Loucy (cell line): ENCODE results near the gene ITPRID2.
"Not testable (repeated sequence)": the region's sequence is repeated elsewhere in the genome, so short reads cannot be mapped to it uniquely, and the experiment has no call there.

ENCODE experiments used
- H2AFZ ChIP-seq: fragments of 200-600 bp; sonication (generic); 2 replicates; pipeline ENCODE4 v1.6.0; 2016; ENCODE audit warnings: antibody characterized with exemption, mild to moderate bottlenecking, low read length, moderate library complexity
- H3F3A ChIP-seq: fragments of 200-600 bp; 2 replicates; pipeline ENCODE4 v1.6.0; 2016; ENCODE audit warnings: antibody characterized with exemption, low read depth, mild to moderate bottlenecking
- H3K27me3 ChIP-seq: fragments of 200-600 bp; sonication (generic); 2 replicates; pipeline ENCODE4 v1.6.1; 2014; ENCODE audit warnings: low read length, mild to moderate bottlenecking; ENCODE audit not compliant: insufficient read depth, poor library complexity, severe bottlenecking
- H3K36me3 ChIP-seq: fragments of 200-600 bp; sonication (generic); 2 replicates; pipeline ENCODE4 v1.6.1; 2016; ENCODE audit warnings: low read length; ENCODE audit not compliant: insufficient read depth
- H3K4me1 ChIP-seq: fragments of 200-600 bp; sonication (generic); 2 replicates; pipeline ENCODE4 v1.5.1; 2014; ENCODE audit warnings: low read length, mild to moderate bottlenecking; ENCODE audit not compliant: insufficient read depth, poor library complexity, severe bottlenecking
- H3K4me2 ChIP-seq: fragments of 200-600 bp; sonication (generic); 2 replicates; pipeline ENCODE4 v1.6.0; 2014; ENCODE audit warnings: antibody characterized with exemption, low read length, low read depth, mild to moderate bottlenecking; ENCODE audit not compliant: poor library complexity, severe bottlenecking
- H3K4me3 ChIP-seq: fragments of 200-600 bp; sonication (generic); 2 replicates; pipeline ENCODE4 v1.5.1; 2014; ENCODE audit warnings: low read length, mild to moderate bottlenecking, mixed read lengths; ENCODE audit not compliant: poor library complexity, severe bottlenecking
- H3K79me2 ChIP-seq: fragments of 200-600 bp; sonication (generic); 2 replicates; pipeline ENCODE4 v1.6.1; 2014; ENCODE audit warnings: low read length; ENCODE audit not compliant: insufficient read depth
- H3K9ac ChIP-seq: fragments of 200-600 bp; sonication (generic); 2 replicates; pipeline ENCODE4 v1.6.0; 2014; ENCODE audit warnings: mild to moderate bottlenecking, low read depth, low read length, moderate library complexity; ENCODE audit not compliant: poor library complexity, severe bottlenecking
- H3K9me2 ChIP-seq: fragments of 200-600 bp; sonication (generic); replicated peaks from 2 replicates; pipeline ENCODE4 v1.6.1; 2016; ENCODE audit warnings: low read depth, low read length, mixed read lengths
- H3K9me3 ChIP-seq: fragments of 200-600 bp; sonication (generic); 2 replicates; pipeline ENCODE4 v1.6.1; 2014; ENCODE audit warnings: mild to moderate bottlenecking, antibody characterized with exemption, low read length, low read depth; ENCODE audit not compliant: insufficient read depth
- H4K20me1 ChIP-seq: fragments of 200-600 bp; sonication (generic); 2 replicates; pipeline ENCODE4 v1.6.0; 2014; ENCODE audit warnings: antibody characterized with exemption, low read length, mild to moderate bottlenecking; ENCODE audit not compliant: insufficient read depth, poor library complexity, severe bottlenecking
- EZH2phosphoT487 ChIP-seq: fragments of 200-600 bp; IDR thresholded peaks from 2 replicates; pipeline ENCODE4 v1.6.1; 2018; ENCODE audit warnings: antibody characterized with exemption, mild to moderate bottlenecking, moderate library complexity, borderline replicate concordance
- TF ChIP-seq, protein P1 (sequence below): fragments of 200-600 bp; sonication (generic); conservative IDR thresholded peaks from 2 replicates; pipeline ENCODE4 v1.5.1; 2014; ENCODE audit warnings: mild to moderate bottlenecking, antibody characterized with exemption, low read length

ITPRID2 gene

DNA sequence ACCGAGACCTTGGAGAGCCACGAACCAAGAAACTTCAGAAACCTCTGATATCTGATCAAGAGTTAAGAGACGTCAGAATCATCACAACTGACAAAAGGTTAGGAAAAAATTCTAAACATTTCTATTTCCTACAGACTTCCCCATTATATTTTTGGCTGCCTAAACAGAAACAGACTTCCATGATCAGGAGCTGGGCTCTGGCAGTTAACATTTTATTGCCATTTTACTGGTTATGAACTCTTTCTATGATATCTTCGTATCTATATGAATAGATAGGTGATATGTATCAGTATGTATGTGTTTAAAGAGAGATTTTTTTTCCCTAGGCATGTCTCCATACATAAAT is 63.0 kb downstream of the ITPRID2 start:
- Histone ChIP-seq H3K4me2 (peak overlapping the region; percentile 54), H3K27me3 (no peaks in the 10 kb centered on the region), H3K79me2 (no peaks in the 10 kb centered on the region), H3K36me3 (no peaks in the 10 kb centered on the region), H2AFZ (peak overlapping the region; percentile 61), H3K9ac (peak overlapping the region; percentile 66), H3K4me3 (peak overlapping the region; percentile 71), H3F3A (no peaks in the 10 kb centered on the region), H3K9me2 (no peaks in the 10 kb centered on the region), H4K20me1 (no peaks in the 10 kb centered on the region), H3K9me3 (no peaks in the 10 kb centered on the region), H3K4me1 (peaks cover 31% of the 10 kb centered on the region)
- TF ChIP-seq, protein P1, sequence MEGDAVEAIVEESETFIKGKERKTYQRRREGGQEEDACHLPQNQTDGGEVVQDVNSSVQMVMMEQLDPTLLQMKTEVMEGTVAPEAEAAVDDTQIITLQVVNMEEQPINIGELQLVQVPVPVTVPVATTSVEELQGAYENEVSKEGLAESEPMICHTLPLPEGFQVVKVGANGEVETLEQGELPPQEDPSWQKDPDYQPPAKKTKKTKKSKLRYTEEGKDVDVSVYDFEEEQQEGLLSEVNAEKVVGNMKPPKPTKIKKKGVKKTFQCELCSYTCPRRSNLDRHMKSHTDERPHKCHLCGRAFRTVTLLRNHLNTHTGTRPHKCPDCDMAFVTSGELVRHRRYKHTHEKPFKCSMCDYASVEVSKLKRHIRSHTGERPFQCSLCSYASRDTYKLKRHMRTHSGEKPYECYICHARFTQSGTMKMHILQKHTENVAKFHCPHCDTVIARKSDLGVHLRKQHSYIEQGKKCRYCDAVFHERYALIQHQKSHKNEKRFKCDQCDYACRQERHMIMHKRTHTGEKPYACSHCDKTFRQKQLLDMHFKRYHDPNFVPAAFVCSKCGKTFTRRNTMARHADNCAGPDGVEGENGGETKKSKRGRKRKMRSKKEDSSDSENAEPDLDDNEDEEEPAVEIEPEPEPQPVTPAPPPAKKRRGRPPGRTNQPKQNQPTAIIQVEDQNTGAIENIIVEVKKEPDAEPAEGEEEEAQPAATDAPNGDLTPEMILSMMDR: no peak; the same call in 1 of the 2 replicates
- TF ChIP-seq EZH2phosphoT487: no peak

GRCh38 chr2:181955010-181955409 is 63.5 kb downstream of the ITPRID2 start:
- H3K79me2 ChIP-seq: no peaks in the 10 kb centered on the region
- no peaks in the 10 kb centered on the region for H4K20me1 ChIP-seq
- no peaks in the 10 kb centered on the region for H3F3A ChIP-seq
- no peaks in the 10 kb centered on the region for H3K9me3 ChIP-seq
- H3K9ac ChIP-seq: peak overlapping the region; percentile 66
- H3K9me2 ChIP-seq: no peaks in the 10 kb centered on the region
- peak overlapping the region; percentile 54 for H3K4me2 ChIP-seq
- H3K27me3 ChIP-seq: no peaks in the 10 kb centered on the region
- peaks cover 36% of the 10 kb centered on the region for H3K4me1 ChIP-seq
- TF ChIP-seq, protein P1: no peak
- no peak for TF ChIP-seq EZH2phosphoT487
- H3K4me3 ChIP-seq: peak overlapping the region; percentile 71
- no peaks in the 10 kb centered on the region for H3K36me3 ChIP-seq
- peak overlapping the region; percentile 61; the same call in 1 of the 2 replicates for H2AFZ ChIP-seq

DNA sequence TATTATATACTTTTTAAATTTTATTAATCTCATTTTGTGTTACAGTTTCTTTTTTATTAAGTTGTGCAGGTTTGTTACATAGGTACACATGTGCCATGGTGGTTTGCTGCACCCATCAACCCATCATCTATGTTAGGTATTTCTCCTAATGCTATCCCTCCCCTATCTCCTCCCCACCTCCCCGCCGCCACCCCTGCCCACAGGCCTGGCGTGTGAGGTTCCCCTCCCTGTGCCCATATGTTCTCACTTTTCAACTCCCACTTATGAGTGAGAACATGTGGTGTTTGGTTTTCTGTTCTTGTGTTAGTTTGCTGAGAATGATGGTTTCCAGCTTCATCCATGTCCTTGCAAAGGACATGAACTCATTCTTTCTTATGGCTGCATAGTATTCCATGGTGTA is 64.3 kb downstream of the ITPRID2 start:
- not testable (repeated sequence) for H3K79me2 ChIP-seq, H3K9me2 ChIP-seq, H3K36me3 ChIP-seq, H2AFZ ChIP-seq, H3K9me3 ChIP-seq, H3K9ac ChIP-seq, H3K4me2 ChIP-seq, H3F3A ChIP-seq, H4K20me1 ChIP-seq, H3K27me3 ChIP-seq
- H3K4me1 ChIP-seq: peaks cover 40% of the 10 kb centered on the region
- peak overlapping the region; percentile 71 for H3K4me3 ChIP-seq

- Histone ChIP-seq H3K4me2 (peak overlapping the region; percentile 41), H3K4me3 (no peak overlapping the region), H4K20me1 (no peaks in the 10 kb centered on the region), H3K4me1 (peaks cover 34% of the 10 kb centered on the region), H3F3A (no peaks in the 10 kb centered on the region), H3K36me3 (no peaks in the 10 kb centered on the region), H3K9me2 (no peaks in the 10 kb centered on the region), H3K9me3 (no peaks in the 10 kb centered on the region), H2AFZ (no peak overlapping the region), H3K79me2 (no peaks in the 10 kb centered on the region), H3K9ac (no peak overlapping the region), H3K27me3 (no peaks in the 10 kb centered on the region)
- TF ChIP-seq, protein P1: no peak
- TF ChIP-seq EZH2phosphoT487: no peak
Observed at GRCh38 chr2:181957668-181958067, 66.1 kb downstream of the ITPRID2 start.
